H1 (cell line): ENCODE measurements around the gene CNGB1.

Experiments
- CEBPB ChIP-seq: IDR thresholded peaks from 2 replicates; pipeline ENCODE4 v1.6.1; 2012; ENCODE audit warnings: low read depth, low read length
- CHD2 ChIP-seq: IDR thresholded peaks from 2 replicates; pipeline ENCODE4 v1.6.1; 2012; ENCODE audit warnings: low read length, improper control_type of control experiment
- CTBP2 ChIP-seq: IDR thresholded peaks from 2 replicates; pipeline ENCODE4 v1.7.0; 2011; ENCODE audit warnings: borderline replicate concordance, mild to moderate bottlenecking, moderate library complexity, mixed read lengths, low read length; ENCODE audit not compliant: insufficient read depth, insufficient read length
- EGR1 ChIP-seq: IDR thresholded peaks from 2 replicates; pipeline ENCODE4 v1.6.1; 2011; ENCODE audit warnings: low read depth, low read length, borderline replicate concordance
- EZH2 ChIP-seq: fragments of 200-600 bp; sonication (generic); IDR thresholded peaks from 2 replicates; pipeline ENCODE4 v1.7.1; 2012; ENCODE audit warnings: low read depth, mild to moderate bottlenecking, moderate library complexity, low read length, inconsistent platforms; ENCODE audit not compliant: severe bottlenecking
- HDAC6 ChIP-seq: IDR thresholded peaks from one replicate; pipeline ENCODE4 v1.7.1; 2012; ENCODE audit warnings: low read depth, mild to moderate bottlenecking, inconsistent platforms, low read length, moderate library complexity
- PHF8 ChIP-seq: fragments of 200-600 bp; sonication (generic); conservative IDR thresholded peaks from 2 replicates; pipeline ENCODE4 v1.7.1; 2012; ENCODE audit warnings: low read depth, mild to moderate bottlenecking, inconsistent platforms, low read length, moderate library complexity
- POLR2A ChIP-seq, 2 experiments: IDR thresholded peaks; 1 replicate in 1 of 2; 2 replicates in 1 of 2; pipeline ENCODE4 v1.6.1; 2011; ENCODE audit warnings: low read depth in 2 of 2, low read length in 2 of 2, mild to moderate bottlenecking in 2 of 2; ENCODE audit errors: control extremely low read depth in 1 of 2
- POLR2AphosphoS5 ChIP-seq: IDR thresholded peaks from 2 replicates; pipeline ENCODE4 v1.6.1; 2011; ENCODE audit warnings: low read depth, low read length
- SP1 ChIP-seq: IDR thresholded peaks from 2 replicates; pipeline ENCODE4 v1.6.1; 2011; ENCODE audit warnings: low read depth, low read length
- TF ChIP-seq, protein P1 (sequence below), 3 experiments: IDR thresholded peaks; 1 replicate in 2 of 3; 2 replicates in 1 of 3; pipeline versions ENCODE4 v1.5.1 to v1.6.1; 2011; ENCODE audit warnings: low read length in 3 of 3, mild to moderate bottlenecking in 3 of 3, inconsistent platforms in 2 of 3, low read depth in 1 of 3, moderate library complexity in 1 of 3; ENCODE audit not compliant: insufficient read depth in 1 of 3; ENCODE audit errors: control extremely low read depth in 1 of 3
- TF ChIP-seq, protein P2 (sequence below): IDR thresholded peaks from 2 replicates; pipeline ENCODE4 v1.6.1; 2012; ENCODE audit warnings: inconsistent platforms
- TF ChIP-seq, protein P3 (sequence below): IDR thresholded peaks from 2 replicates; pipeline ENCODE4 v1.6.1; 2012; ENCODE audit warnings: inconsistent platforms

DNA sequence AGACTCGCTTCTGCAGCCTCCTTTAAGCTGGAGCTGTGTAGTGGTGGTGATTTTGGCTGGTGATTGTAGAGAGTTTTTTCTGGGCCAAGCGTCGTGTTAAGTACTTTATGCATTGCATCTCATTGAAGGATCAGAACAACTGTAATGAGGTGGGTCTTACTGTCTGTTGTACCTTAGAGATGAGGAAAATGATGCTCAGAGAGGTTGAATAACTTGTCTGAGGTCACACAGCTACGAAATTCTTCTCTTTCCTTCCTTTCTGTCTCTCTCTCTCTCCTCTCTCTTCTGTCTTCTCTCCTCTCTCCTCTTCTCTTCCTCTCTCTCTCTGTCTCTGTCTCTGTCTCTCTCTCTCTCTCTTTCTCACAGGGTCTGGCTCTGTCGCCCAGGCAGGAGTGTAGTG lies 82.8 kb downstream of the CNGB1 start:
- TF ChIP-seq SP1 (no peak), CHD2 (no peak), EGR1 (no peak), POLR2A (IDR thresholded peaks at IDR 0.05; ENCODE audit: control extremely low read depth in 1 of 2, low read depth in 2 of 2, low read length in 2 of 2) (no peak), POLR2AphosphoS5 (no peak), CTBP2 (no peak), CEBPB (no peak), EZH2 (no peak), PHF8 (no peak), HDAC6 (no peak)
- TF ChIP-seq, protein P1, sequence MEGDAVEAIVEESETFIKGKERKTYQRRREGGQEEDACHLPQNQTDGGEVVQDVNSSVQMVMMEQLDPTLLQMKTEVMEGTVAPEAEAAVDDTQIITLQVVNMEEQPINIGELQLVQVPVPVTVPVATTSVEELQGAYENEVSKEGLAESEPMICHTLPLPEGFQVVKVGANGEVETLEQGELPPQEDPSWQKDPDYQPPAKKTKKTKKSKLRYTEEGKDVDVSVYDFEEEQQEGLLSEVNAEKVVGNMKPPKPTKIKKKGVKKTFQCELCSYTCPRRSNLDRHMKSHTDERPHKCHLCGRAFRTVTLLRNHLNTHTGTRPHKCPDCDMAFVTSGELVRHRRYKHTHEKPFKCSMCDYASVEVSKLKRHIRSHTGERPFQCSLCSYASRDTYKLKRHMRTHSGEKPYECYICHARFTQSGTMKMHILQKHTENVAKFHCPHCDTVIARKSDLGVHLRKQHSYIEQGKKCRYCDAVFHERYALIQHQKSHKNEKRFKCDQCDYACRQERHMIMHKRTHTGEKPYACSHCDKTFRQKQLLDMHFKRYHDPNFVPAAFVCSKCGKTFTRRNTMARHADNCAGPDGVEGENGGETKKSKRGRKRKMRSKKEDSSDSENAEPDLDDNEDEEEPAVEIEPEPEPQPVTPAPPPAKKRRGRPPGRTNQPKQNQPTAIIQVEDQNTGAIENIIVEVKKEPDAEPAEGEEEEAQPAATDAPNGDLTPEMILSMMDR (IDR thresholded peaks at IDR 0.05; ENCODE audit: control extremely low read depth in 1 of 3, insufficient read depth in 1 of 3, low read depth in 1 of 3, low read length in 3 of 3): no peak
- TF ChIP-seq, protein P2, sequence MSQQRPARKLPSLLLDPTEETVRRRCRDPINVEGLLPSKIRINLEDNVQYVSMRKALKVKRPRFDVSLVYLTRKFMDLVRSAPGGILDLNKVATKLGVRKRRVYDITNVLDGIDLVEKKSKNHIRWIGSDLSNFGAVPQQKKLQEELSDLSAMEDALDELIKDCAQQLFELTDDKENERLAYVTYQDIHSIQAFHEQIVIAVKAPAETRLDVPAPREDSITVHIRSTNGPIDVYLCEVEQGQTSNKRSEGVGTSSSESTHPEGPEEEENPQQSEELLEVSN: no peak
- TF ChIP-seq, protein P3, sequence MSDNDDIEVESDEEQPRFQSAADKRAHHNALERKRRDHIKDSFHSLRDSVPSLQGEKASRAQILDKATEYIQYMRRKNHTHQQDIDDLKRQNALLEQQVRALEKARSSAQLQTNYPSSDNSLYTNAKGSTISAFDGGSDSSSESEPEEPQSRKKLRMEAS: no peak
